SU-DHL-6 (cell line): ENCODE results near the gene TMEM176B.

ENCODE experiments used
- CTCF ChIP-seq: fragments of 200-600 bp; sonication (generic); IDR thresholded peaks from one replicate; pipeline ENCODE4 v1.5.1; 2017; ENCODE audit warnings: antibody characterized with exemption, mild to moderate bottlenecking, low read length, moderate library complexity; ENCODE audit not compliant: insufficient read depth, poor library complexity, severe bottlenecking
- EZH2phosphoT487 ChIP-seq: fragments of 200-600 bp; sonication (generic), shearing (Covaris generic); conservative IDR thresholded peaks from 2 replicates; pipeline ENCODE4 v1.6.1; 2018; ENCODE audit warnings: mild to moderate bottlenecking, antibody characterized with exemption, low read length, moderate library complexity, mixed read lengths

GRCh38 chr7:150835702-150836280, 35.6 kb upstream of the TMEM176B start:
- TF ChIP-seq CTCF: no peak
- TF ChIP-seq EZH2phosphoT487: no peak
